Measurements from ENCODE around the gene KDR. TPM values are rescaled to one million over a fixed set of nuclear protein-coding genes. Genes with fewer than 3 reads are reported as not detected.

KDR gene
- total RNA-seq, 4 donors from 2014 or later, result 24.7 to 66.9 (median 33.4) TPM

GRCh38 chr4:55157559-55158277 lies 32.3 kb upstream of the KDR start:
- H3K4me3 ChIP-seq, result peak overlapping the region in 1 of 2 donors; percentile 34
- H3K27ac ChIP-seq, result no peak overlapping the region
- TF ChIP-seq CTCF (IDR thresholded peaks at IDR 0.05), result no peak
- no peak for TF ChIP-seq POLR2A (IDR thresholded peaks at IDR 0.05)
- H3K9me3 ChIP-seq, result peaks cover 0 to 8% (median 0%) of the 10 kb centered on the region in 3 donors
- peaks cover 10% of the 10 kb centered on the region for H3K27me3 ChIP-seq
- H3K36me3 ChIP-seq, result no peaks in the 10 kb centered on the region
- ATAC-seq, result no peak
- peaks cover 0 to 7% (median 0%) of the 10 kb centered on the region in 3 donors for H3K4me1 ChIP-seq
- 28 to 41% methylated on average over 12 to 16 of the region's 45 CpGs for WGBS, 2 donors (ENCODE audit: low coverage in 1 of 2)

- 88 to 89% methylated on average over 1 of the region's 1 CpG for WGBS, 2 donors (ENCODE audit: low coverage in 1 of 2)
- ATAC-seq, result no peak
- Histone ChIP-seq H3K27me3 (peaks cover 10% of the 10 kb centered on the region), H3K4me1 (peaks cover 0 to 7% (median 0%) of the 10 kb centered on the region in 3 donors), H3K4me3 (no peak overlapping the region), H3K36me3 (no peaks in the 10 kb centered on the region), H3K9me3 (peaks cover 0 to 11% (median 0%) of the 10 kb centered on the region in 3 donors), H3K27ac (no peak overlapping the region)
- no peak for TF ChIP-seq EP300 (IDR thresholded peaks at IDR 0.05)
- TF ChIP-seq POLR2AphosphoS5 (IDR thresholded peaks at IDR 0.05), result no peak
- TF ChIP-seq POLR2A (IDR thresholded peaks at IDR 0.05), result no peak
- TF ChIP-seq CTCF (IDR thresholded peaks at IDR 0.05), result no peak
Measured at GRCh38 chr4:55154933-55155332, 29.5 kb upstream of the KDR start.

- H3K9me3 ChIP-seq, result peaks cover 0 to 11% (median 0%) of the 10 kb centered on the region in 3 donors
- WGBS, 2 donors (ENCODE audit: low coverage in 1 of 2), result 29 to 49% methylated on average over 5 of the region's 5 CpGs
- H3K27ac ChIP-seq, result no peak overlapping the region
Measured at GRCh38 chr4:55154290-55154880, 29.0 kb upstream of the KDR start.

GRCh38 chr4:55143858-55144257 lies 18.5 kb upstream of the KDR start:
- ATAC-seq, result no peak
- Histone ChIP-seq H3K4me1 (no peaks in the 10 kb centered on the region), H3K9me3 (no peaks in the 10 kb centered on the region), H3K36me3 (no peaks in the 10 kb centered on the region), H3K27ac (no peak overlapping the region), H3K27me3 (no peaks in the 10 kb centered on the region), H3K4me3 (no peak overlapping the region)
- WGBS, 2 donors (ENCODE audit: low coverage in 1 of 2), result 17 to 45% methylated on average over 2 of the region's 2 CpGs
- TF ChIP-seq POLR2AphosphoS5 (IDR thresholded peaks at IDR 0.05) (no peak), EP300 (IDR thresholded peaks at IDR 0.05) (no peak), CTCF (IDR thresholded peaks at IDR 0.05) (no peak), POLR2A (IDR thresholded peaks at IDR 0.05) (no peak)

More at GRCh38 chr4:55154290-55154880, 29.0 kb upstream of the KDR start:
- Histone ChIP-seq H3K27me3 (peaks cover 10% of the 10 kb centered on the region), H3K36me3 (no peaks in the 10 kb centered on the region), H3K4me1 (peaks cover 0 to 7% (median 0%) of the 10 kb centered on the region in 3 donors), H3K4me3 (no peak overlapping the region)
- no peak for ATAC-seq
- no peak for TF ChIP-seq POLR2A (IDR thresholded peaks at IDR 0.05)
- TF ChIP-seq POLR2AphosphoS5 (IDR thresholded peaks at IDR 0.05), result no peak
- TF ChIP-seq EP300 (IDR thresholded peaks at IDR 0.05), result no peak
- TF ChIP-seq CTCF (IDR thresholded peaks at IDR 0.05), result no peak

GRCh38 chr4:55138367-55138766 lies 13.0 kb upstream of the KDR start:
- no peak for ATAC-seq
- 38 to 69% methylated on average over 4 of the region's 4 CpGs for WGBS, 2 donors (ENCODE audit: low coverage in 1 of 2)
- Histone ChIP-seq H3K9me3 (no peaks in the 10 kb centered on the region), H3K4me1 (no peaks in the 10 kb centered on the region), H3K4me3 (no peak overlapping the region), H3K36me3 (no peaks in the 10 kb centered on the region), H3K27ac (no peak overlapping the region), H3K27me3 (no peaks in the 10 kb centered on the region)
- TF ChIP-seq EP300 (IDR thresholded peaks at IDR 0.05), result no peak
- no peak for TF ChIP-seq POLR2A (IDR thresholded peaks at IDR 0.05)
- TF ChIP-seq POLR2AphosphoS5 (IDR thresholded peaks at IDR 0.05), result no peak
- no peak for TF ChIP-seq CTCF (IDR thresholded peaks at IDR 0.05)

Measured in gastroesophageal sphincter (tissue), 4 donors.